Right renal pelvis (tissue), 4 donors: ENCODE results near the gene FXR1. TPM values are rescaled to one million over a fixed set of nuclear protein-coding genes. Genes with fewer than 3 reads are reported as not detected.
"Not testable (repeated sequence)": the region's sequence is repeated elsewhere in the genome, so short reads cannot be mapped to it uniquely, and the experiment has no call there.

Source experiments
- DNase-seq, 4 donors: peaks; one replicate each; pipeline ENCODE4 v3.0.0-alpha.2; 2013; ENCODE audit warnings: low read depth in 4 of 4, low spot score in 3 of 4, missing footprints in 1 of 4
- polyA plus RNA-seq, 4 donors: library from polyadenylated mRNA; unstranded; fragments of 120-200 nt; gene quantifications; one replicate each; pipeline ENCODE4 v1.2.1, GENCODE V29; 2013; ENCODE audit not compliant: insufficient read length in 4 of 4

Gene FXR1
- polyA plus RNA-seq, 4 donors = 206 to 219 (median 212) TPM

- not testable (repeated sequence) for DNase-seq
Measured at GRCh38 chr3:181002331-181002730, 89.9 kb downstream of the FXR1 start.

DNA sequence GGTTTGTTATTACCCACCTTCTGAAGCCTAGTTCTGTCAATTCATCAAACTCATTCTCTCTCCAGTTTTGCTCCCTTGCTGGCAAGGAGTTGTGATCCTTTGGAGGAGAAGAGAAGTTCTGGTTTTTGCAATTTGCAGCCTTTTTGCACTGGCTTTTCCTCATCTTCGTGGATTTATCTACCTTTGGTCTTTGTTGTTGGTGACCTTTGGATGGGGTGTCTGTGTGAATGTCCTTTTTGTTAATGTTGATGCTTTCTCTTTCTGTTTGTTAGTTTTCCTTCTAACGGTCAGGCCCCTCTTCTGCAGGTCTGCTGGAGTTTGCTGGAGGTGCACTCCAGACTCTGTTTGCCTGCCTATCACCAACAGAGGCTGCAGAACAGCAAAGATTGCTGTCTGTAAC is 91.0 kb downstream of the FXR1 start:
- DNase-seq = not testable (repeated sequence)

DNA sequence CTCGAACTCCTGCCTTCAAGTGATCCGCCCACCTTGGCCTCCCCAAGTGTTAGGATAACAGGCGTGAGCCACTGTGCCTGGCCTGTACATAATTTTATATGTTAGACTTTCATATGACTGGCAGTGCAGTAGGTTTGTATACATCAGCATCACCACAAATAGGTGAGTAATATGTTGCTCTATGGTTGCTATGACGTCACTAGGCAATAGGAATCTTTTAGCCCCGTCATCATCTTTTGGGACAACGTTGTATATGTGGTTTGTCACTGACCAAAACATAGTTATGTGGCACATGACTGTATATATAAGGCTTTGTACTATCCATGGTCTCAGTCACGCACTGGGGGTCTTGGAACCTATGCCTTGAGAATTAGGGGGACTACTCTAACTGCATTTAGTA is 94.1 kb downstream of the FXR1 start:
- no peak for DNase-seq

- no peak for DNase-seq
Measured at GRCh38 chr3:181007262-181007661, 94.8 kb downstream of the FXR1 start.

GRCh38 chr3:181008796-181009195 is 96.3 kb downstream of the FXR1 start:
- no peak for DNase-seq

DNA sequence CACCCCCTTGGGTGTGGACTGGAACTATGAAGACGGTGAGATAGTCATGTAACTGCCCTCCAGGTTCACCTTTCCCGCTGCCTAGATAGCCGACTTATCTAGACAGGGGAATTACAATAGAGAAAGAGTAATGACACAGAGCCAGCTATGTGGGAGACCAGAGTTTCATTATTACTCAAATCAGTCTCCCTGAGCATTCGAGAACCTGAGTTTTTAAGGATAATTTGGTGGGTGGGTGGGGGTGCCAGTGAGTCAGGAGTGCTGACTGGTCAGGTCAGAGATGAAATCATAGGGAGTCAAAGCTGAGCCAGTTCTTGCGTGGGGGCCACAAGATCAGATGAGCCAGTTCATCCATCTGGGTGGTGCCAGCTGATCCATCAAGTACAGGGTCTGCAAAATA is 96.8 kb downstream of the FXR1 start:
- no peak for DNase-seq

GRCh38 chr3:181017690-181018089 is 105.2 kb downstream of the FXR1 start:
- no peak for DNase-seq

DNA sequence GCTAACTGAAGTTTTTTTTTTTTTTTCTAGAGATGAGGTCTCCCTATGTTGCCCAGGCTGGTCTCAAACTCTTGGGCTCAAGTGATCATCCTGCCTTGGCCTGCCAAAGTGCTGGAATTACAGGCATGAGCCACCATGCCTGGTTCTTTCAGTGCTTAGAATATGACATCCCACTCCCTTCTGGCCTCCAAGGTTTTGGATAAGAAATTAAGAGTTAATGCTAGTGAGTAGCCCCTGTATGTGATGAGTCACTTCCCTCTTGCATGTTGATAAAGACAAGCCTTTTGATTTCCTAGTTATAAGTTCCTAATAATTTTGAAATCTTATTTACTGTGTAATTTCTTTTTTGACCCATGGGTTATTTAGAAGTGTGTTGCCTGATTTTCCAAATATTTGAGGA is 112.7 kb downstream of the FXR1 start:
- DNase-seq = no peak

GRCh38 chr3:181030948-181031347 is 118.5 kb downstream of the FXR1 start:
- DNase-seq = no peak

Other genes with a start within 250 kb of the FXR1 start
- gene CCDC39, start 233.2 kb upstream of the FXR1 start, polyA plus RNA-seq = 1 to 10 TPM; 5.1 to 9.0 (median 6.6) TPM
- gene DNAJC19, start 77.1 kb downstream of the FXR1 start, polyA plus RNA-seq = 10 to 100 TPM; 74.2 to 84.1 (median 83.2) TPM